NCI-H128 (cell line): ENCODE results near the gene GTF3C1.

ENCODE experiments used
- DNase-seq: peaks from one replicate; lab custom pipeline; 2025; ENCODE audit not compliant: unreplicated experiment; lab: John Stamatoyannopoulos, UW

Gene GTF3C1

GRCh38 chr16:27486344-27486743 is 63.4 kb downstream of the GTF3C1 start:
- no peak for DNase-seq

- no peak for DNase-seq
Measured at GRCh38 chr16:27485811-27486210, 63.9 kb downstream of the GTF3C1 start.

GRCh38 chr16:27485126-27485525 is 64.6 kb downstream of the GTF3C1 start:
- DNase-seq: no peak

- DNase-seq: no peak
Measured at GRCh38 chr16:27483624-27484023, 66.1 kb downstream of the GTF3C1 start.

- DNase-seq: no peak
Measured at GRCh38 chr16:27483088-27483437, 66.7 kb downstream of the GTF3C1 start.

GRCh38 chr16:27482397-27483087 is 67.2 kb downstream of the GTF3C1 start:
- no peak for DNase-seq

- DNase-seq: no peak
Measured at GRCh38 chr16:27481282-27481934, 68.3 kb downstream of the GTF3C1 start.

GRCh38 chr16:27480761-27481160 is 69.0 kb downstream of the GTF3C1 start:
- DNase-seq: no peak

- DNase-seq: no peak
Measured at GRCh38 chr16:27476240-27476639, 73.5 kb downstream of the GTF3C1 start.

- DNase-seq: no peak
Measured at GRCh38 chr16:27475561-27475960, 74.2 kb downstream of the GTF3C1 start.

GRCh38 chr16:27474921-27475320 is 74.8 kb downstream of the GTF3C1 start:
- no peak for DNase-seq

GRCh38 chr16:27474041-27474440 is 75.7 kb downstream of the GTF3C1 start:
- no peak for DNase-seq

- no peak for DNase-seq
Measured at GRCh38 chr16:27473101-27473900, 76.4 kb downstream of the GTF3C1 start.

GRCh38 chr16:27472091-27473020 is 77.4 kb downstream of the GTF3C1 start:
- no peak for DNase-seq

GRCh38 chr16:27471661-27472060 is 78.1 kb downstream of the GTF3C1 start:
- no peak for DNase-seq

GRCh38 chr16:27470567-27471431 is 78.9 kb downstream of the GTF3C1 start:
- no peak for DNase-seq

GRCh38 chr16:27468941-27469531 is 80.7 kb downstream of the GTF3C1 start:
- DNase-seq: no peak

GRCh38 chr16:27465483-27465879 is 84.2 kb downstream of the GTF3C1 start:
- no peak for DNase-seq

GRCh38 chr16:27464626-27465482 is 84.9 kb downstream of the GTF3C1 start:
- DNase-seq: no peak
